Left forelimb (tissue), 1 donor: ENCODE measurements around the gene FAM83C.
"Not testable (repeated sequence)": the region's sequence is repeated elsewhere in the genome, so short reads cannot be mapped to it uniquely, and the experiment has no call there.

Experiments used
- DNase-seq: peaks from one replicate; pipeline ENCODE4 v3.0.0-alpha.2; 2018; ENCODE audit warnings: low spot score

FAM83C gene

GRCh38 chr20:35263532-35264341 is 28.5 kb downstream of the FAM83C start:
- DNase-seq: no peak

- DNase-seq: not testable (repeated sequence)
Observed at GRCh38 chr20:35262731-35263531, 29.3 kb downstream of the FAM83C start.

- not testable (repeated sequence) for DNase-seq
Observed at GRCh38 chr20:35262321-35262720, 29.9 kb downstream of the FAM83C start.

- no peak for DNase-seq
Observed at GRCh38 chr20:35260426-35260825, 31.8 kb downstream of the FAM83C start.

GRCh38 chr20:35257175-35257909 is 34.9 kb downstream of the FAM83C start:
- DNase-seq: no peak

- no peak for DNase-seq
Observed at GRCh38 chr20:35254448-35254999, 37.7 kb downstream of the FAM83C start.

GRCh38 chr20:35253010-35253409 is 39.2 kb downstream of the FAM83C start:
- DNase-seq: no peak

- DNase-seq: not testable (repeated sequence)
Observed at GRCh38 chr20:35252598-35252997, 39.6 kb downstream of the FAM83C start.

GRCh38 chr20:35252037-35252461 is 40.2 kb downstream of the FAM83C start:
- DNase-seq: no peak

GRCh38 chr20:35251613-35251940 is 40.6 kb downstream of the FAM83C start:
- no peak for DNase-seq

GRCh38 chr20:35248641-35249475 is 43.4 kb downstream of the FAM83C start:
- no peak for DNase-seq

- no peak for DNase-seq
Observed at GRCh38 chr20:35246723-35247122, 45.5 kb downstream of the FAM83C start.

GRCh38 chr20:35243986-35244385 is 48.2 kb downstream of the FAM83C start:
- DNase-seq: no peak

GRCh38 chr20:35243317-35243716 is 48.9 kb downstream of the FAM83C start:
- no peak for DNase-seq

GRCh38 chr20:35240811-35241293 is 51.4 kb downstream of the FAM83C start:
- no peak for DNase-seq

GRCh38 chr20:35240083-35240810 is 52.0 kb downstream of the FAM83C start:
- no peak for DNase-seq

GRCh38 chr20:35238735-35239134 is 53.5 kb downstream of the FAM83C start:
- DNase-seq: no peak

- no peak for DNase-seq
Observed at GRCh38 chr20:35238170-35238569, 54.1 kb downstream of the FAM83C start.

- DNase-seq: no peak
Observed at GRCh38 chr20:35237486-35237885, 54.7 kb downstream of the FAM83C start.

- DNase-seq: no peak
Observed at GRCh38 chr20:35235881-35236280, 56.3 kb downstream of the FAM83C start.
